Muscle layer of duodenum (tissue), 2 donors: ENCODE results near the gene CREG2.
"Not testable (repeated sequence)": the region's sequence is repeated elsewhere in the genome, so short reads cannot be mapped to it uniquely, and the experiment has no call there.

Experiments
- H3K27ac ChIP-seq: one replicate; pipeline ENCODE4 v1.7.0; 2013; ENCODE audit warnings: mild to moderate bottlenecking, low read length
- H3K27me3 ChIP-seq: one replicate; pipeline ENCODE4 v1.7.0; 2013; ENCODE audit warnings: low read depth, mild to moderate bottlenecking, control low read depth, low read length
- H3K36me3 ChIP-seq, 2 donors: one replicate each; pipeline ENCODE4 v1.7.0; 2013; ENCODE audit warnings: low read length in 2 of 2, control low read depth in 1 of 2, mild to moderate bottlenecking in 1 of 2; ENCODE audit not compliant: insufficient read depth in 2 of 2, control insufficient read depth in 1 of 2
- H3K4me1 ChIP-seq, 2 donors: one replicate each; pipeline ENCODE4 v1.7.0; 2013; ENCODE audit warnings: low read length in 2 of 2, mild to moderate bottlenecking in 2 of 2, control low read depth in 1 of 2, moderate library complexity in 1 of 2; ENCODE audit not compliant: insufficient read depth in 2 of 2, control insufficient read depth in 1 of 2
- H3K4me3 ChIP-seq, 2 donors: one replicate each; pipeline ENCODE4 v1.7.0; 2013; ENCODE audit warnings: low read length in 2 of 2, low read depth in 1 of 2, mild to moderate bottlenecking in 1 of 2
- H3K9me3 ChIP-seq, 2 donors: one replicate each; pipeline ENCODE4 v1.7.0; 2013; ENCODE audit warnings: low read length in 2 of 2, control low read depth in 1 of 2, mild to moderate bottlenecking in 1 of 2; ENCODE audit not compliant: control insufficient read depth in 1 of 2
- donor health status: healthy.

CREG2 gene

GRCh38 chr2:101355401-101356054 lies 31.8 kb downstream of the CREG2 start:
- Histone ChIP-seq H3K4me1 (no peaks in the 10 kb centered on the region), H3K27ac (no peak overlapping the region), H3K4me3 (no peak overlapping the region), H3K36me3 (no peaks in the 10 kb centered on the region), H3K27me3 (no peaks in the 10 kb centered on the region), H3K9me3 (no peaks in the 10 kb centered on the region)

DNA sequence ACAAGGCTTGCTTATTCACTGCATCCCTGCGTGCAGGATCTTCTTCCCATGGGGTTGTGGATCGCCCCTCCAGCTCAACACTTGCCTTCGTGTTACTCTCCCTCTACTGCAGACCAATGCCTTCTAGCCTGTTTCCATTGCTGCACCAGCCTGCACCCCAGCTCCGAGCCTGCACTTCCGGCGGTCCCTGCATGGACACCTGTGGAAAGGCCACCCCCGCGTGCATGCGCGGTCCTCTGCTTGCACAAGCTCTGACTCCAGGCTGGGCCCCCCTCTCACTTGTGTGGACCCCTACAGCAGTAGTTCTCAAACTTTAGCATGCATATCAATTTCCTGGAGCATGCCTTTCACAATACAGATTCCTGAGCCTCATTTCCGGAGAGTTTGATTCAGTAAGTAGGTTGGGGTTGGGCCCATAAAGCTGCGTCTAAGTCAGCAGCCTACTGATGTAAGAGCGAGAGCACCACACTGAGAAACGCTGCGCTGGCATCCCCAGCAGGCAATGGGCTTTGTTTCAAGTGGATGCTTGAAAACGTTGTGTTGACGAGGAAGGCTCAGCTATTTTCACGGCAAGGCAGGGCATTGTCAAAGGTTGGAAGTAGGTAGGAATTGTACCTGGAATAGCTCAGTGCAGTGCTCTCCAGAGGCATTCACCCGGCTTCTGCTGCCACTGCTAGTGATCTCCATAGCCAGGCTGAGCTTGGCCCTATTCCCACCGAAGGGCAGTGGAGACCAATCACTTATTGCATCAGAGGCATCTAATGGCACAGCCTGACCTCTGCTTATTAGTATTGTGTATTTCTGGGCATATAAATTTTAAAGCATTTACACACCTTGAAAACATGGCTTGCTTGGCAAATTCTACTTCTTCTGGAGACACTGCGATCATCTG lies 32.6 kb downstream of the CREG2 start:
- H3K36me3 ChIP-seq: no peaks in the 10 kb centered on the region
- H3K9me3 ChIP-seq: no peaks in the 10 kb centered on the region
- no peak overlapping the region for H3K4me3 ChIP-seq
- H3K4me1 ChIP-seq: no peaks in the 10 kb centered on the region
- H3K27me3 ChIP-seq: no peaks in the 10 kb centered on the region
- H3K27ac ChIP-seq: no peak overlapping the region

DNA sequence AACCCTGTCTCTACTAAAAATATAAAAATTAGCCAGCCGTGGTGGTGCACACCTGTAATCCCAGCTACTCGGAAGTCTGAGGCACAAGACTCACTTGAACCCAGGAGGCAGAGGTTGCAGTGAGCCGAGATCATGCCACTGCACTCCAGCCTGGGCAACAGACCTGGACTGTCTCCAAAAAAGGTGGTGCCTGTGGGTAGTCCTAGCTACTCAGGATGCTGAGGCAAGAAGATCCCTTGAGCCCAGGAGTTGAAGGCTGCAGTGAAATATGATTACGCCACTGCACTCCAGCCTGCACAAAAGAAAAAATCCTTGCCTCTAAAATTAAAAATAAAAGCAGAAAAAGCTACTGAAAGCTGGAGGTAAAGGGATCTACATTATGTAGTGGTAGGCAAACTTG lies 34.7 kb downstream of the CREG2 start:
- not testable (repeated sequence) for H3K9me3 ChIP-seq, H3K36me3 ChIP-seq, H3K4me3 ChIP-seq, H3K4me1 ChIP-seq, H3K27ac ChIP-seq, H3K27me3 ChIP-seq

DNA sequence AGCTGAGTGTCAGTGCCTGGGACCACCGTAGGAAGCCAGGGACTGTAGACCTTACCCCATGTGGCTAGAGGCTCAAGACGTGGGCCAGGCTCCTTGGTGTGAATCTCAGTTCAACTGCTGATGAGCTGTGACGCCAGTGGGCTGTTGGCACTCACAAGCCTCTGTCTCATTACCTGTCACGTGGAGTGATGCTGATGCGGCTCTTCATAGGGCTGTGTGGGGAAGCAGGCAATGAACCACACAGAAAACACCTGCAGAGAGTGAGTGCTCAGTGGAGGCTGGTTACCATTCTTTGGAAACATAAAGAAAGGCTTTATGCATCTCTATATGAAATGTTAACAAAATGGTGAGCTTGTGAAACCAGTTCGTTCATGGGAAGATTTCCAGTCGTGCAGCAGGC lies 36.1 kb downstream of the CREG2 start:
- Histone ChIP-seq H3K27me3 (no peaks in the 10 kb centered on the region), H3K27ac (no peak overlapping the region), H3K4me3 (no peak overlapping the region), H3K9me3 (no peaks in the 10 kb centered on the region), H3K4me1 (no peaks in the 10 kb centered on the region), H3K36me3 (no peaks in the 10 kb centered on the region)

GRCh38 chr2:101349893-101350662 lies 37.2 kb downstream of the CREG2 start:
- H3K36me3 ChIP-seq: no peaks in the 10 kb centered on the region
- H3K27ac ChIP-seq: no peak overlapping the region
- H3K27me3 ChIP-seq: no peaks in the 10 kb centered on the region
- no peak overlapping the region for H3K4me3 ChIP-seq
- no peaks in the 10 kb centered on the region for H3K4me1 ChIP-seq
- H3K9me3 ChIP-seq: no peaks in the 10 kb centered on the region

DNA sequence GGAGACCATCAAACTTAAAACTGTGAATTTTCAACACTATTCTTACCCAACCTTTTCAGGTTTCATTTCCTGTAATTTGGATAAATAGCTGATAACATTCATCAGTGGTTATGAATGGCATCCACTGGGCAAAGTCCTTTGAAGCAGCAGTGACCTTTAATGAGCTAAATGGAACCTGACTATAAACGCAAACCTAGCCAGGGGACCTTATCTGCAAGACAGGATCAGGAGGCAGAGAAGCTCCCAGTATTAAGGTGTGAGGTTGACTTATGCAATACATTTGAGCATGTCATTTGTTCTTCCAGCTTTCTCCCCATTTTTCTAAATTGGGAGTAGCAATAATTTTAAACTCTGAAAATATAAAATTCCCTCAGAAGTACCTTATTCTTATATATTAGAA lies 38.4 kb downstream of the CREG2 start:
- Histone ChIP-seq H3K4me1 (no peaks in the 10 kb centered on the region), H3K36me3 (no peaks in the 10 kb centered on the region), H3K4me3 (no peak overlapping the region), H3K9me3 (no peaks in the 10 kb centered on the region), H3K27me3 (no peaks in the 10 kb centered on the region), H3K27ac (no peak overlapping the region)

- Histone ChIP-seq H3K36me3 (no peaks in the 10 kb centered on the region), H3K4me1 (peaks cover 0 to 4% of the 10 kb centered on the region in 2 donors), H3K27ac (no peak overlapping the region), H3K27me3 (no peaks in the 10 kb centered on the region), H3K9me3 (no peaks in the 10 kb centered on the region), H3K4me3 (no peak overlapping the region)
Measured at GRCh38 chr2:101346909-101347308, 40.4 kb downstream of the CREG2 start.

DNA sequence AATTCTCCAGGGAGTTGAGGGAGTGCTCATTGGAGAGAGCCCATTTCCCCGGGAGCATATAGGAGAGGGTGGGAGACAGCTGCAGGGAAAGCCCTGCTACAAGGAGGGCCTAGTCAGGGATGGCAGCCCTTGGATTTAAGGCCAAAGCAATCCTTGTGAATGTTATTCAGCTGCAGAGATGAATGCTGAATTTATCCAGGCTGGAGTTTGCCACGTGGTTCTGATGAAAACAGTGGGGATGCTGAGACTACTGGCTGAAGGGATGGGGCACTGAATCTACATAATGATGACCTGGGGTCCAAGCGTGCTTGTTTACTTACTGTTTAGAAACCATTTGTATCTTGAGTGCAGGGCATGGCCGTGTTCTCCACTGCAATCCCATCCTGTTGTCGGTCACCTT lies 43.2 kb downstream of the CREG2 start:
- Histone ChIP-seq H3K4me1 (peaks cover 4 to 8% of the 10 kb centered on the region in 2 donors), H3K36me3 (no peaks in the 10 kb centered on the region), H3K27me3 (no peaks in the 10 kb centered on the region), H3K27ac (no peak overlapping the region), H3K9me3 (no peaks in the 10 kb centered on the region), H3K4me3 (no peak overlapping the region)

DNA sequence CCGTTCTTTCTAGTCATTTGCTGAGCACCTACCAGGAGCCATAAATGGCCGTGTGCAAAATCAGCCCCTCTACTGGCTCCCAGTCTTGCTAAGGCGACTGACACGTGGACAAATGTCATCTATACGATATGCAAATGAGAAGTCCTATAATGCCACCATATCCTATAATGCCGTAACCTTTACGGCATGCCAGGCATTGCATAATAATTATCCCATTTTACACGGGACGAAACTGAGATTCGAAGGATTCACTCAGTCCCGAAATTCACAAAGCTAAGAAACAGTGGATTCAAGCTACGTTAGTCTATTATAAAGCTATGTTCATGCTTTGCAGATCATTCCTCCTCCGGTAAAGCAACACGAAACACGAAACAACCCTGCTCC lies 44.7 kb downstream of the CREG2 start:
- Histone ChIP-seq H3K27ac (no peak overlapping the region), H3K27me3 (no peaks in the 10 kb centered on the region), H3K9me3 (no peaks in the 10 kb centered on the region), H3K4me3 (no peak overlapping the region), H3K36me3 (no peaks in the 10 kb centered on the region), H3K4me1 (peaks cover 4 to 8% of the 10 kb centered on the region in 2 donors)

DNA sequence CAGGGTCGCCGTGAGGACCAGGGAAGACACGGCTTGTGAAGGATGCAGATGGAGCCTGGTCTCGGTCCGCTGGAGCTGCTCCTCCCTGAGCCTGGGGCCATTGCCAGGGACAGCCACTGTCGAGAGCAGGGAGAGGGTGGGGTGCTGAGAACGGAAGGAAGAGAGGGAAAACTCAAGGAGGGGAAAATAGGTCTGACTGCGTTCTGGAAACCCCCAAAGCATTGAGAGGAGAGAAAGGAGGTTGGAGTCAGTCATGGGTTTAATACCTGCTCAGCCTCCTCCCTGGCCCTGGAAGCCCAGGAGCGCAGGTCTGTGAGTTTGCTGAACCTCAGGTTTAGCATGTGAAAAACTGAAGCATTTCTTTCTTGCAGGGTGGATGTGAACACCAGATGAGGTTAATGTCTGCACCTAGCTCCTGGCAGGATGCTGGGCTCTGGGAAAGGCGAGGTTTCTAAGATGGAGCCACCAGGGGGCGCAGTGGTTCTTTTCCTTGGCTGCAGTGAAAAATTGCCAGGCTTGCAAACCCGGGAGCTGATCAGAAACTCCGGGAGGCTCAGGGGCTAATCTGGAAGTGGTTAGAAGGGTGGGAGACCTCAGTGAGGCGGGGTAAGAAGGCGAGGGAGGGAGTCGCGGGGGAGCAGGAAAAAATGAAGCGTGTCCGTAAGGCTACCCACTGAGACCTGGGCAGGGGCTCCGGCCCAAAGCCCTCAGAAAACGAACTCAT lies 45.2 kb downstream of the CREG2 start:
- Histone ChIP-seq H3K27ac (no peak overlapping the region), H3K4me3 (no peak overlapping the region)

GRCh38 chr2:101341421-101341820 lies 45.9 kb downstream of the CREG2 start:
- Histone ChIP-seq H3K36me3 (no peaks in the 10 kb centered on the region), H3K4me3 (no peak overlapping the region), H3K4me1 (peaks cover 4 to 8% of the 10 kb centered on the region in 2 donors), H3K27me3 (no peaks in the 10 kb centered on the region), H3K27ac (no peak overlapping the region), H3K9me3 (no peaks in the 10 kb centered on the region)

More for the DNA sequence above, 45.2 kb downstream of the CREG2 start:
- Histone ChIP-seq H3K27me3 (no peaks in the 10 kb centered on the region), H3K36me3 (no peaks in the 10 kb centered on the region), H3K9me3 (no peaks in the 10 kb centered on the region), H3K4me1 (peaks cover 4 to 8% of the 10 kb centered on the region in 2 donors)
